GM18909 (cell line): ENCODE data around the gene SKOR2.
"Not testable (repeated sequence)": the region's sequence is repeated elsewhere in the genome, so short reads cannot be mapped to it uniquely, and the experiment has no call there.

Experiments used
- ATAC-seq: cut with Tn5 transposase; IDR thresholded peaks from one replicate; pipeline ENCODE4 v1.9.1; 2021; ENCODE audit warnings: mild to moderate bottlenecking; ENCODE audit not compliant: unreplicated experiment, poor library complexity

The SKOR2 gene

DNA sequence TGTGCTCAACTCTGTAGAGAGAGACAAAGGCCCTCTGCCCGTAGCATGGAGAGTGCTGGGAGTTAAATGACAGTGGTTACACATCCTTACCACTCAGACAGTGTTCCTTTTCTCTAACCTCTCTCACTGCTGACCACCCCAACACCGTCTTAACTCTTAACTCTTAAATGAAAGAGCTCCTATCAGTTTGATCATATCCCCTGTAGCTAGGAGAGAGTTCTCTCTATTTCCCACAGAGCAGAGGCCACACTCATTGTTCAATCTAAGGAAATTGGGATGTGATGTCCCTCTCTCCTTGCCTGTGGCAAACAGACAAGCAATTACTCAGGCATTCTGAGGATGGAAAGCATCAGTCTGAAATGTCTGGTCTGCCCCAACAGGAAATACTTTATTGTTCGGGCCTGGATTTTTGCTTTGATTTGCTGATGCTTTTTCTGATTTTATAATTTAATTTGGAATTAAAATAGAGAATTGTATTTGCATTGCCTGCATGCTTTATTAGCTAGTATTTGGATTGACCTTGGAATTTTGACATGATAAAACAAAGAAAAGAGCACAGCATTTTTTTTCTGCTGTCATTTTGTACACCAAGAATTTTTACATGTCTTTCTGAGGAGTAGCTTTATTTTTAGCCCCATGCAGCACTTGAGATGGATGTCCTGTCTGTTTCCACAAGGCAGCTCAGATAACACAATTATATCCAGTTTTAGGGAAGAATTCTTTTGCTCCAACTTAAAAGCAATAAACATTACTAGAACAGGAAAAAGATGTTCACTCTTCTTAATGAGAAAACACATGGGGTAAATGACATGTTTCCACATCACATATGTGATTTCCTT is 47.6 kb downstream of the SKOR2 start:
- no peak for ATAC-seq

- ATAC-seq = not testable (repeated sequence)
These were observed 55.5 kb downstream of the SKOR2 start for GRCh38 chr18:47195961-47196360.

DNA sequence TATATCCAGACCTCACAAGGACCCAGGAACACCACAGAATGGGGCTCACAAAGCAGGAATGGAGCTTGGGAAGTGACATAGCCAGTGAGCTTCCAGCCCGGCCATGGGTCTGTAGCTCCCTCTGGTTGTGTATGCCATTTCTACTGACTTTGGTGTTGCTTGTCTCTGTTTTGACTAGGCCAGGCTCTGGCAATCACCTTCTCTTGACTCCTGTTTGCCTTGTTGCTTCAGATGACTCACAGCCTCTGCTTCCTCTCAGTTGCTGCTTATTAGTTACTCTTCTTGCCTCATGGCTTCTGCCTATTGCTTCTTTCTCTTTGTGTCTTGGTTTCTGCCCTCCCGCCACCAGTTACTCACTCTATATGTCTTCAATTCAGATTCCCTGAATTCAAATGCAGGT is 59.5 kb downstream of the SKOR2 start:
- no peak for ATAC-seq

DNA sequence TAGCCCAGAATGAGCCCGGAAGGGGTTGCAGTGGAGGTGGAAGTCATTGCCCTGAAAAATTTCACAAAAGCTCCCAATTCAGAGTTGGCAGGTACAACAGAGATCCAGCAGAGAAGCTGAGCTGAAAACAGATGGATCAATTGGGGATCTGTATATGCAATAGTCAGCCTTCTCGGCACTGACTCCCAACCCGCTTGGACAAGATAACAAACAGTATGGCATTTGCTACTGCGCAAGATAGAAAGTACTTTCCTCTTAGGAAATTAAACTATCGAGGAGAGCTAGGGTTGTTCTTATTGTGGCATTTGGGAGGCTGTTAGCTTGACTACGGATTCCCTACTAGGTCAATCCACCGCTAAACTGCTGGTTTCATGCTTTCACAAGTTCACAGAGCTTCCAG is 63.7 kb downstream of the SKOR2 start:
- no peak for ATAC-seq

- ATAC-seq = no peak
These were observed 66.9 kb downstream of the SKOR2 start for GRCh38 chr18:47184419-47185050.

DNA sequence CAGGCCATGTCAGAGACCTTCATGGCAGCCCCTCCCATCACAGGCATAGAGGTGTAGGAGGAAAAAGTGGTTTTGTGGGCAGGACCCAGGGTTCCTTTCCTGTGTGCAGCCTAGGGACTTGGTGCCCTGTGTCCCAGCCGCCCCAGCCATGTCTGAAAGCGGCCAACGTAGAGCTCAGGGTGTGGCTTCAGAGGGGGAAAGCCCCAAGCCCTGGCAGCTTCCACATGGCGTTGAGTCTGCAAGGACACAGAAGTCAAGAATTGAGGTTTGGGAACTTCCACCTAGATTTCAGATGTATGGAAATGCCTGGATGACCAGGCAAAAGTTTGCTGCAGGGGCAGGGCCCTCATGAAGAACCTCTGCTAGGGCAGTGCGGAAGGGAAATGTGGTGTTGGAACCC is 69.3 kb downstream of the SKOR2 start:
- ATAC-seq = not testable (repeated sequence)

- ATAC-seq = no peak
These were observed 70.7 kb downstream of the SKOR2 start for GRCh38 chr18:47180765-47181164.

DNA sequence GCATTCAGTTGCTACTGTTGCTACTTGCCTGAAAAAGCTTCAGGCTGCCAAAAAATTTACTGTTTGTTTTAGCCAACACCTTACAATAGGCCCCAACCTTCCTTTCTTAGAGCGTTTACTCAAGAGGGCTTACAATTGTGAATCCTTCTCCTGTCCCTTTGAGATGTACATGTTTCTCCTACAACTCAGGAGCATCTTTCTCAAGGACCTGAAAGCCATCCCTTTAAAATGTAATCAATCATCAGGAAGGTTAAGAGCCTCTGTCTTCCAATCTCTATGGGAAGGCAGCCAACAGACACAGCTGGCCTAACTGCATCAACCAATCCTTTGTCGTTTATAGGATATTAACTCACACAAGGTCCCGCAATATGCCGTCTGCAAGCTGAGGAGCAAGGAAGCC is 71.9 kb downstream of the SKOR2 start:
- ATAC-seq = no peak

DNA sequence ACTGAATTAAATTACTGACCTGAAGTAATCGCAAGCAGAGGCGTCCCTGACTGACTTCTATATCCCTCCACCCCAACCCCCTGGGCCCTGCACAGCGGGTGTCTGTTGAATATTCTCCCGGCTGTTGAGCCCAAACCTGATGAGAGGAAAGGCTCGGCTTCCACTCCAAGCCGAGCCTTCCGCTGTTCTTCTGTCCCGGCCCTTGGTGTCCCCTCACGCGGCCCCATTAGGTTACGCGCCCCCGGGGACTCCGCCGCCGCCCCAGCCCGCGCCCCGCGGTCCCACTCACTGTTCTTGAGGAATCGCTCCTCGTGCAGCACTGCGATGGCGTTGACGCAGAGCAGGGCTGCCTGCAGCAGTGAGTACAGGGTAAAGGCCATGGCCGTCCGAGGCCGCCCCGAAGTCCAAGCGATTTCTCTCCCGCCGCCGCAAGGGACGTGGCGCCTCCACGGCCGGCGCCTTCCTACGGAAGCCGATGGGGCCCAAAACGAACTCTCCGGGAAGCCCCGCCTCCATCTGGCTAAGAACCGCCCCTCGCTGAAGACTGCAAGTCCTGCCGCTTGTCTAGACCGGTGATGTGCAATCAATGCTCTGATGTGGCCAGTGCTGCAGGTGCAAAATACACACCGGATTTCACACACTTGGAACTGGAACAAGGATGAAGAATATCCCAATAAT is 75.4 kb downstream of the SKOR2 start, which contains the start of gene IER3IP1:
Gene IER3IP1 (minus strand): TSS at position 467 of the 678 bp plus-strand sequence. CDS start 87 bp downstream, at position 380.
- peak; percentile 89 for ATAC-seq

GRCh38 chr18:47175283-47175897 is 76.1 kb downstream of the SKOR2 start:
- ATAC-seq = peak; percentile 14

GRCh38 chr18:47174545-47175116 is 76.8 kb downstream of the SKOR2 start:
- no peak for ATAC-seq

DNA sequence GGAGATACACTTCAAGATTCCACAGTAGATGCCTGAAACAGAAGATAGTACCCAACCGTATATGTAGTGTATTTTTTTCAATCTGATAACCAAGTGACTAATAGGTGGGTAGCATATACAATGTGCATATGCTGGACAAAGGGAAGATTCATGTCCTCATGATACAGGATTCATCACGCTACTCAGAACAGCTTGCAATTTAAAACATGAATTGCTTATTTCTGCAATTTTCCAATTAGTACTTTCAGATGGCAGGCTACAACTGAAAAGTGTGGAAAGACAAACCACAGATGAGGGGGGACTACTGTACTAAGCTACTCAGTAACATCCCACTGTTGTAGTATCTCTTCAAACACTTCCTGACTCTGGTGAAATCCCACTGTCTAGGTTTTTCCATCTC is 79.0 kb downstream of the SKOR2 start:
- ATAC-seq = no peak

DNA sequence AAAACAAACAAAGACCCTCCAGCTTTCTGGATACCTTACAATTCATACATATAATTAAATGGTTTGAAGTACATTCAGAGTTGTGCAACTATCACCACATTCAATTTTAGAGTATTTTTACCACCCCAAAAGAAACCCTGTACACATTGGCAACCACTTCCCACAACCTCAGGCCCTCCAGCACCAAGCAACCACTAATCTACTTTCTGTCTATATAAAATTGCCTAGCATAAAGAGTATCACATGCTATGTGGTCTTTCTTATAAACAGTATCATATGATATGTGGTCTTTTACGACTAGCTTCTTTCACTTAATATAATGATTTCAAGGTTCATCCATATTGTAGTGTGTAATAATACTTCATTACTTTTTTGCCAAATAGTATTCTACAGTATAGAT is 82.5 kb downstream of the SKOR2 start:
- ATAC-seq = no peak

DNA sequence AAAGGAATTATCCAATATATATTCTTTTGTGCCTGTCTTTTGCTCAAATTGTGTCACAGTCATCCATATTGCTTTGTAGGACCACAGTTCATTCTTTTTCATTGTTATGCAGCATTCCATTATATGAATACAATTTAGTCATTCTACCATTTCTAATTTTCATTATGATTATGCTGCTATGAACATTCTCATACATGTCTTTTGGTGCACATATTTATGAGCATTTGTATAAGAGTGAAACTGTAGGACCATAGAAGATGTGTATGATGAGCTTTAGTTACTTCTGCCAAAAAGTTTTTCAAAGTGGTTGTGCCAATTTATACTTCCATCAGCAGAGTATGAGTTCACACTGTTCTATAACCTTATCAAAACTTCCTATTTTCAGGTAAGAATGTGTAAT is 83.0 kb downstream of the SKOR2 start:
- no peak for ATAC-seq

DNA sequence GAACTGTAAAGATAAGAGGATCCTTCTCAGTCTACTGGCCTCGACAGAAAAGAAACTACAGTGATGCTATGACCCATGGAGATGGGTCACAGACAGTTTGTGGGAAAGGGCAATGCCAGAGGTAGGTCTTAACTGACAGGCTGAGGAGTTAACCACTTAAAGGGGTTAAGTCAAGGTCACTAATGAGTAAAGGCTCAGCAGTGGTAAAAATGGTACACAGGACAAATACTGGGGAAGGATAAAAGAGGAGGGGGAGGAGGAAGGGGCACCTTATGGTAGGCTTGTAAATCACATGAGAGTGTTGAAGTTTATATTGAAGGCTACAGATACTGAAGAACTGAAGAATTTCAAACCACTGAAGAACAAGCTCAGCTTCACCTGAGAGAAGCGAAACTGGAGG is 85.2 kb downstream of the SKOR2 start:
- ATAC-seq = no peak

GRCh38 chr18:47163241-47163640 is 88.2 kb downstream of the SKOR2 start:
- ATAC-seq = peak; percentile 83

- ATAC-seq = no peak
These were observed 91.2 kb downstream of the SKOR2 start for GRCh38 chr18:47160256-47160655.

GRCh38 chr18:47158404-47158803 is 93.1 kb downstream of the SKOR2 start:
- not testable (repeated sequence) for ATAC-seq
